Type B pancreatic cell (in vitro differentiated cells): ENCODE results near the gene ITPR2. TPM values are rescaled to one million over a fixed set of nuclear protein-coding genes. Genes with fewer than 3 reads are reported as not detected.

ENCODE experiments used
- DNase-seq: peaks from one replicate; pipeline ENCODE4 v3.0.0; 2021; ENCODE audit warnings: mixed read lengths; ENCODE audit not compliant: unreplicated experiment; ENCODE audit errors: extremely low spot score
- H3K27ac Mint-ChIP-seq: 2 replicates; pipeline ENCODE4 v1.8.0; 2021; ENCODE audit warnings: mild to moderate bottlenecking, mixed read lengths
- H3K27me3 Mint-ChIP-seq: 2 replicates; pipeline ENCODE4 v1.8.0; 2021; ENCODE audit warnings: mixed read lengths
- H3K36me3 Mint-ChIP-seq: 2 replicates; pipeline ENCODE4 v1.8.0; 2021; ENCODE audit warnings: mixed read lengths
- H3K4me1 Mint-ChIP-seq: one replicate; pipeline ENCODE4 v1.8.0; 2021; ENCODE audit warnings: mixed read lengths; ENCODE audit not compliant: unreplicated experiment
- H3K4me3 Mint-ChIP-seq: 2 replicates; pipeline ENCODE4 v1.8.0; 2021; ENCODE audit warnings: mild to moderate bottlenecking, mixed read lengths
- H3K9me3 Mint-ChIP-seq: 2 replicates; pipeline ENCODE4 v1.8.0; 2021; ENCODE audit warnings: mixed read lengths
- CTCF ChIP-seq: fragments of 200-600 bp; sonication (generic); conservative IDR thresholded peaks from 2 replicates; pipeline ENCODE4 v1.5.0; 2021; ENCODE audit warnings: antibody characterized with exemption, mild to moderate bottlenecking
- total RNA-seq: library from RNA; stranded (reverse); gene quantifications from 2 replicates; pipeline ENCODE4 v1.2.1, GENCODE V29; 2021; ENCODE audit warnings: low replicate concordance

Gene ITPR2
- total RNA-seq, 1 donor from 2014 or later, result 33.7 TPM

- Mint-ChIP-seq H3K4me3 (no peak overlapping the region), H3K9me3 (peaks cover 4% of the 10 kb centered on the region), H3K27ac (peak overlapping the region; percentile 60), H3K4me1 (peaks cover 19% of the 10 kb centered on the region), H3K36me3 (peaks cover 25% of the 10 kb centered on the region), H3K27me3 (no peaks in the 10 kb centered on the region)
- no peak for TF ChIP-seq CTCF
- no peak for DNase-seq
Observed at GRCh38 chr12:26744697-26745440, 88.1 kb downstream of the ITPR2 start.

- peaks cover 26% of the 10 kb centered on the region for H3K36me3 Mint-ChIP-seq
- no peak overlapping the region for H3K27ac Mint-ChIP-seq
- no peaks in the 10 kb centered on the region for H3K27me3 Mint-ChIP-seq
- peaks cover 19% of the 10 kb centered on the region for H3K4me1 Mint-ChIP-seq
- DNase-seq, result no peak
- peaks cover 4% of the 10 kb centered on the region for H3K9me3 Mint-ChIP-seq
- H3K4me3 Mint-ChIP-seq, result no peak overlapping the region
- TF ChIP-seq CTCF, result no peak
Observed at GRCh38 chr12:26744042-26744626, 88.9 kb downstream of the ITPR2 start.

- TF ChIP-seq CTCF, result no peak
- Mint-ChIP-seq H3K27me3 (no peaks in the 10 kb centered on the region), H3K36me3 (peaks cover 30% of the 10 kb centered on the region)
Observed at GRCh38 chr12:26741584-26742227, 91.3 kb downstream of the ITPR2 start.

GRCh38 chr12:26740991-26741390, 92.0 kb downstream of the ITPR2 start:
- Mint-ChIP-seq H3K4me1 (peaks cover 11% of the 10 kb centered on the region), H3K27me3 (no peaks in the 10 kb centered on the region), H3K36me3 (peaks cover 34% of the 10 kb centered on the region), H3K27ac (peak overlapping the region; percentile 83), H3K9me3 (peaks cover 8% of the 10 kb centered on the region), H3K4me3 (no peak overlapping the region)
- no peak for DNase-seq
- no peak for TF ChIP-seq CTCF

More at GRCh38 chr12:26741584-26742227, 91.3 kb downstream of the ITPR2 start:
- Mint-ChIP-seq H3K9me3 (peaks cover 6% of the 10 kb centered on the region), H3K4me1 (peaks cover 16% of the 10 kb centered on the region), H3K27ac (peak overlapping the region; percentile 83), H3K4me3 (peak overlapping the region; percentile 15)
- DNase-seq, result no peak

GRCh38 chr12:26740348-26740747, 92.6 kb downstream of the ITPR2 start:
- H3K27me3 Mint-ChIP-seq, result no peaks in the 10 kb centered on the region
- no peak overlapping the region for H3K4me3 Mint-ChIP-seq
- H3K4me1 Mint-ChIP-seq, result peaks cover 10% of the 10 kb centered on the region
- no peak for TF ChIP-seq CTCF
- peaks cover 8% of the 10 kb centered on the region for H3K9me3 Mint-ChIP-seq
- H3K27ac Mint-ChIP-seq, result peak overlapping the region; percentile 21
- peaks cover 38% of the 10 kb centered on the region for H3K36me3 Mint-ChIP-seq
- no peak for DNase-seq
